ENCODE data around the gene ALDH3A1.

The ALDH3A1 gene

DNA sequence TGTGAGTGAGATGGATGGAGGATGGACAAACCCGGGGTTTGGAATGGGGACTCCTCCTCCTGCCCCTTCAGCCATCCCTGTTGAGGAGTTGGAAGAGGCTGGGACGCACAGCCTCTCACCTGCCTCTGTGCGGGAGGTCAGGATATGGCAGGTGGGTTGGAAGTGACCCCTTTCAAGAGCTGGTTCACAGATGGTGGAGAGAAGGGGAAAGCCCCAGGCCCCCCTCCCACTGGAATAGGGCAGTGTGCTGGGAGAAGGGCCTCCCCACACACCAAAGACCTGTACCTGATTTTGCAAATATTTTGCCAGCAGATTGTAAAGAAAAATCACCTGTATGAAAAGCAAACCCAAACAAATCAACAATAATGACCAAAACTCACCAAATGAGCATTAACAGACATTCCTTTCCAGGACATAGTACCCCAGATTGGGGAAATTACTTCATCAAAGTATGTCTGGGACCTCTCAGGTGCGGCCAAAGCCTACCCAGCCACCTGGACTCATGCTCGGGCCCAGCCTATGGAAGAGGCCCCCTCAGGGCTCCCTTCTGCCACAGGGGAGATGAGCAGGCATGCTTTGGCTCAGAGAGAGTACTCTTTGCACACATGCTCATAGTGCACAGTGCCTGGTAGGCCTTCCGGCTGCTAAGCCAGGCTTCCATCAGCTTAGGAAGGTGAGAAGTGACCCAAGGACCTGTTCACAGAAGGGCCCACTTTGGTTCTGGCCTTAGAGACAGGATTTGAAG lies 39.5 kb downstream of the ALDH3A1 start:
- peak in 1 of 2 experiments; percentile 7 for DNase-seq (ENCODE audit: low read depth in 1 of 2, low spot score in 1 of 2)
- in situ Hi-C loops (cut with HindIII; ENCODE audit: low pct_unique_long_range_greater_than_20kb, low sequenced_read_pairs): no loop called here
- TF ChIP-seq JUND (IDR thresholded peaks at IDR 0.05; ENCODE audit: low read depth): no peak

DNA sequence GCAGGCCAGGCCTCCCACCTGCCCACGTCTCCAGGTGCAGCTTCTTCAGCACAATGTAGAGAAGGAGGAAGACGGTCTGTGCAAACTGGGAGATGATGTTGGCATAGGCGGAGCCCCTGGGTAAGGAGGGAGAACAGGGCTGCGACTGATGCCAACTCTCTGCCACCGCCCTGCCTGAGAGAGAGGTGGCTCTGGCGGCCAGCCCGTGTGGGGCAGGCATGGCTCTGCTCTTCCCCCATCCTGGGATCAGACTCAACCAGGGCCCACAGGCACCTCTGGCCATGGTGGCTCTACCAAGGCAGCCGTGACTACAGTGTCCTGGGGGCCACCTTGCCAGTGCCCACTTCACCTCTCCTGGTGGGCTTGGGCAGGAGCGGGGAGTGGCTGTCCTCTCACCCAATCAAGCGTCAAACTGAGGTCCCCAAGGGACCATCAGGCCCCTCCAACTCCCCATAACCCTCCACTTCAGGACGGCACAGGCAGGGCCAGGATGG lies 40.3 kb downstream of the ALDH3A1 start:
- TF ChIP-seq JUND (IDR thresholded peaks at IDR 0.05; ENCODE audit: low read depth): no peak
- in situ Hi-C loops (cut with HindIII; ENCODE audit: low pct_unique_long_range_greater_than_20kb, low sequenced_read_pairs): no loop called here
- DNase-seq (ENCODE audit: low read depth in 1 of 2, low spot score in 1 of 2): peak in 1 of 2 experiments; percentile 2

DNA sequence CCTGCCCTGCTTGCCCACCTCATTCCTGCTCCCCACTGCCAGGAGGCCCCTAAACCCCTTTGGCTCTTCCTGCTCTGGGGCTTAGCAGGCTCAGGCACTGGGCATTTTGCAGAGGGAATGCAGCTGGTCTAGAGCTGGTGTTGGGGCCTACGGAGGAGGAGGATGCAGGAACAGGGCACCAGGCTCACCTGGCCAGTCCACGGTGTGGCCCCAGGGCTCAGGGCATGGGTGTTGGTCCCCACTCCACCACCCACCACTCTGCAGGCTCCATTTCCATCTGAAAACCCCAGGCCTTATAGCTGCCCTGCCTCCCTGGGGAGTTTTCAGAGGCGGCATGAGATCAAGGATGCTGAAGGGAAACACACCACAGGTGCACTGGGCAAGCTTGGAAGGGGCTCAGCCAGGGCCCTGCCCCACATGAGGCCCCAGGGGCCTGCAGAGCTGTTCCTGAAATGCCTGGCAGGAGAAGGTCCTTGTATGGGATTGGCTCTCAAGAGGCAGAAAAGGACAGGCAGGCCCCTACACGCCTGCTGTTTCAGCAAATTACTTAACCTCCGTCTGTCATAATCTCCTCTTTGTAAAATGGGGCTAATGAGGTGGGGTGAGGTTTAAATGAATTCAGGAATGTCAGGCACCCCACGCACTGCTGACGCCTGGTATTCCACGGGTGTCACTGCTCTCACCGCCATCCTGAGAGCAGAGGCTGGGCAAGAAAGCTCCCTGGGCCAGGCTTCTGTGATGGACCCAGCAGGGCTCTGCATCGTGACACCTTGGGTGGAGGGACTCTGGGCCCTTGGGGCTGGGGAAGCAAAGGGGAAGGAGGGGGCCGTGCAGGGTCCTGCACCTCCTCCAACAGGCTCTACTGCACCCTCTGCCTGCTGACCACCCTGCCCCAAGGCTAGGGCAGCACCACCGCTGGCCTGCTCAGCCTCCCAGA lies 41.0 kb downstream of the ALDH3A1 start:
- no peak for TF ChIP-seq JUND (IDR thresholded peaks at IDR 0.05; ENCODE audit: low read depth)
- peak in 1 of 2 experiments; percentile 21 for DNase-seq (ENCODE audit: low read depth in 1 of 2, low spot score in 1 of 2)
- in situ Hi-C loops (cut with HindIII; ENCODE audit: low pct_unique_long_range_greater_than_20kb, low sequenced_read_pairs): no loop called here

DNA sequence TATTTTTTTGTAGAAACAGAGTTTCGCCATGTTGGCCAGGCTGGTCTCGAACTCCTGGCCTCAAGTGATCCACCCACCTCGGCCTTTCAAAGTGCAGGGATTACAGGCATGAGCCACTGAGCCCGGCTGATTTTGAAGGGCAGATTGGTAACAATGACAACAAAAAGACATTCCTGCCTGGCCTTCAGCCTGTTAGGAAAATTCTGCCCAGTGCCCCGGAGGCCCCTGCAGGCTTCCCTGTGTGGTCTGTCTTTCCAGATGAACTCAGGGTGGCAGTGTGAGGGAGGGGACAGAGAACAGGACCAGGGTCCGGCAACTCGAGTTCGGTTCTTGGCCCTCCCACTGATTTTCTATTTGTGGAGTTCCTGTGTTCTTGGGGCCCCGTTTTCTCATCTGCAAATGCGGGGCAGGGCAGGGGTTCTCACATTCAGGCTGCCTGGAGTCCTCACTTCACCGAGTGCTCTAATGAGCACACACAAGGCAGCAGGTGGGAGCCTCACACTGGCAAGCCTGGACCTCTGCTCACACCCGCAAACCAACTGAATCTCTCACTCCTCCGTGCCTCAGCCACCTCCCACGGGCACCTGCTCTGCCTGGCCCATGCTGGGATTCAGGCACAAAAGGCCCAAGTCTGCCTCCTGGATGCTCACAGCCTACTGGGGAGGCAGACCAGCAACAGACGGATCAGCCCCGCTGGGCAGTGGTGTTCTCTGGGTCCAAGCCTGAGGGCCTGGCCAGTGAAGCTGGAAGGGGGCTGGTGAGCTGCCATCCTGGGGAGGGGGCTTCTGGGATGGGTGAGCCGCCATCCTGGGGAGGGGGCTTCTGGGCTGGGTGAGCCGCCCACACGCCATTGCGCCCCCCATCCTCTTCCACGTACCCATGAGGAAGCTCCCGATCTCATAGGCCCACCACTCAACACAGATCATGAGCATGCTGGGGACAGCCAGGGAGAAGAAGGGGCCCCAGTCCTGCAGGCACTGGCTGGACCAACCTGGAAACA lies 42.0 kb downstream of the ALDH3A1 start:
- no peak for TF ChIP-seq JUND (IDR thresholded peaks at IDR 0.05; ENCODE audit: low read depth)
- DNase-seq (ENCODE audit: low read depth in 1 of 2, low spot score in 1 of 2): no peak
- in situ Hi-C loops (cut with HindIII; ENCODE audit: low pct_unique_long_range_greater_than_20kb, low sequenced_read_pairs): no loop called here

DNA sequence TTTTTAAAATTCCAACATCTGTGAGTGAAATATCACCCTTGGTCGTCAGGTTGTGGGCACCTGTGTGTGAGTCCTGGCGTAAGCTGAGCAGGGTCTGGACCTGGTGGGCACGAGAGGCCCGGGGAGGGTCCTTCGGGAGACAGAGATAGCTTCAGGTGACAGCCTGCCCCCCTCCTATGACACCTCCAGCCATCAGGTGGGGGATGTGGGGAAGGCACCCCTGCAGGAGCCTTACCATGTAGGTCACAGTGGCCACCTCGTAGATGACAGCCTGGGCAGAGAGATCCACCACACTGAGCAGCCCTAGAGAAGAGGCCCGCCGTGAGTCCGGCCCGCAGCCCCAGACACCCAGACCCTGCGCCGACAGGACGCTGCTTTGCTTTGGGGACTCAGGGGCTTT lies 42.9 kb downstream of the ALDH3A1 start:
- no peak for TF ChIP-seq JUND (IDR thresholded peaks at IDR 0.05; ENCODE audit: low read depth)
- no peak for DNase-seq (ENCODE audit: low read depth in 1 of 2, low spot score in 1 of 2)
- in situ Hi-C loops (cut with HindIII; ENCODE audit: low pct_unique_long_range_greater_than_20kb, low sequenced_read_pairs): no loop called here

DNA sequence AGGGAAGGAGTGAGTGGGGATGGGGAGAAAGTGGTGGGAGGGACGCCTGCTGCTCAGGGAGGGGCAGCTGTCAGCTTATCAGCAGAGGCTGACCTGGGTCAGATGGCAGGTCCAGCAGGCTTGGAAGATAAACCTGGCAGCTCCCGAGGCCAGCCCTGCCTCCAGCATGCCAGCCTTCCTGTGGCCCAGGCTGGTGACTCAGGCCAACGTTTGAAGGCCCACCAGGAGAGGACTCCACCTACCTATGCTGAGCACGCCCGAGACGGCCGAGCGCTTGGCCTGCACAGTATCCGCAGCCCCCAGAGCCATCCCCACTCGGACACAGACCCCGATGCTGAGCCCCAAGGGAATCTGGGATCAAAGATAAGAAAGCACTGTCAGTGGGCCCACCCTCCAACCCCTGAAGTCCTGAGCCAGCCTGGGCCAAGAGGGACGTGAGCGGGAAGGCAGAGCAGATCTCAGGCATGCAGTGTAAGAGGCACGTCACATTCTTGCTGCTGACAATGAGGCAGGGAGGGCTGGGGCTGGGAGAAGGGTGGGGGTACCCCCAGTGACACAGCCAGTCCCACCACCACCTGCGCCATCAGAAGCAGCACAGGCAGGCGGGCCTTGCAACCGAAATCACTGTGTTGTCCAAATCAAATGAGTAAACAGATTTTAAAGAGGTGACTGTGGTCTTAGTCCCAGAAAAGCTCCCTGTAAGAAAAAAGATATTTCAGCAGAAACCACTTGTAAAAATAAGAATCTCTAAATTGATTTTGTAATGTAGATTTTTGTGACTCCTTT lies 44.1 kb downstream of the ALDH3A1 start:
- in situ Hi-C loops (cut with HindIII; ENCODE audit: low pct_unique_long_range_greater_than_20kb, low sequenced_read_pairs): no loop called here
- no peak for TF ChIP-seq JUND (IDR thresholded peaks at IDR 0.05; ENCODE audit: low read depth)
- no peak for DNase-seq (ENCODE audit: low read depth in 1 of 2, low spot score in 1 of 2)

DNA sequence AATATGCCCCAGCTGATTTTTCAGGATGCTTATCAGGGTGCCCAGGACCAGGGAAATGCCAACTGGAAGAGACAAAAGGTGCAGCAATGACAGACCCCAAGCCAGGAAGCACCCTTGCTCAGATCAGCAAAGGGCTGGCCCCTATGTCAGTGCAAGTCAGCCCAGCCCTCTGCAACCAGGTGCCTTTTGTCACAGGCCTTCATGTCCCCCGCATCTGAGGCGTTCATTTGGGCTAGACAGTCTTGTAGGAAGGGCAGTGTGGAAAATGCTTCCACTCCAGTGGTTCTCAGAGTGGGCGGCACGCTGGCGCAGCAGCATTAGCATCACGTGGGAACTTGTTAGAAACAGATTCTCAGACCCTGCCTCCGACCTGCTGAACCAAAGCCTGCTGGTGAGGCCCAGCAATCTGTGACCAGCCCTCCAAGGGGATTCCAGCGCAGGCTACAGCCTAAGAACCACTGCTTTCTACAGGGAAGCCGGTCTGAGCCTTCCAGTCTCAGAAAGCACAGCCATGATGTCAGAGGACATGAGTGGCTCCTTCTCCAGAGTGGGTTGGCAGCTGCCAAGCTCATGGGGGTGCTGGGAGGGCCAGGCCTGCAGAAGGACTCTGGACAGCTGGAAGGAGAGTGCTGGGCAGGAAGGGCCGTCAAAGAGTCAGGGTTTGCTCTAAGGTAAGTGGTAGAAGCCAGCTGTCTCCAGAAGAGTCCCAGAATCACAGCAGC lies 44.8 kb downstream of the ALDH3A1 start:
- TF ChIP-seq JUND (IDR thresholded peaks at IDR 0.05; ENCODE audit: low read depth): no peak
- no peak for DNase-seq (ENCODE audit: low read depth in 1 of 2, low spot score in 1 of 2)
- in situ Hi-C loops (cut with HindIII; ENCODE audit: low pct_unique_long_range_greater_than_20kb, low sequenced_read_pairs): no loop called here

DNA sequence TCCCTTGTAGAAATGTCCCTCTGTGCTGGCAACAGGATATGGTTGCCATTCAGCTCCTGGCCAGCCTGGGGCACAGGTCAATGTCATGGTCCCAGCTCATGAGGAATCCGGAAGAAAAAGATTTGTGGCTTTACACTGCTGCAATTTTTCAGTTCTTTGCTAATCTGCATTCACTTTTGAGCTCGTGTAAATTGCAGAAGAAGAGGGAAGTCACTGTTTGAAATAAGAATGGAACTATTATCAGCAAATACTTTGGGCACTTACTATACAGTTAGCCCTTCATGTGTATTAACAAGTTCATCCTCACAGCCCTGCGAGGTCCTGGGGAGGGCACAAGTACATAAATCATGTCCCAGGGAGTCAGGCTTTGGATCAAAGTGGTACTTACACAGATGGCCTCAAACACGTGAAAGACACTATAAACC lies 45.9 kb downstream of the ALDH3A1 start:
- no peak for DNase-seq (ENCODE audit: low read depth in 1 of 2, low spot score in 1 of 2)
- in situ Hi-C loops (cut with HindIII; ENCODE audit: low pct_unique_long_range_greater_than_20kb, low sequenced_read_pairs): no loop called here
- TF ChIP-seq JUND (IDR thresholded peaks at IDR 0.05; ENCODE audit: low read depth): no peak
